ENCODE data around the gene DAZAP1. TPM values are rescaled to one million over a fixed set of nuclear protein-coding genes. Genes with fewer than 3 reads are reported as not detected.

The DAZAP1 gene
- total RNA-seq, 4 donors from 2014 or later, result 1.2 to 102 (median 23.8) TPM

GRCh38 chr19:1395194-1396018 lies 12.0 kb upstream of the DAZAP1 start:
- intact Hi-C loops (cut with DNase I; ENCODE audit: low total_unique reads), result no loop called here
- Histone ChIP-seq H3K4me1 (peaks cover 0 to 8% of the 10 kb centered on the region in 2 donors), H3K36me3 (no peaks in the 10 kb centered on the region), H3K4me3 (no peak overlapping the region), H3K9me3 (no peaks in the 10 kb centered on the region), H3K27ac (no peak overlapping the region), H3K27me3 (no peaks in the 10 kb centered on the region)
- DNase-seq, result no peak
- no peak for TF ChIP-seq CTCF (IDR thresholded peaks at IDR 0.05)
- TF ChIP-seq POLR2A (IDR thresholded peaks at IDR 0.05), result no peak

- H3K27ac ChIP-seq, result no peak overlapping the region
- peaks cover 0 to 16% of the 10 kb centered on the region in 2 donors for H3K4me1 ChIP-seq
- no peaks in the 10 kb centered on the region for H3K9me3 ChIP-seq
- no peaks in the 10 kb centered on the region for H3K36me3 ChIP-seq
- intact Hi-C loops (cut with DNase I; ENCODE audit: low total_unique reads), result no loop called here
- DNase-seq, result no peak
- no peak overlapping the region for H3K4me3 ChIP-seq
- TF ChIP-seq POLR2A (IDR thresholded peaks at IDR 0.05) (no peak), CTCF (IDR thresholded peaks at IDR 0.05) (no peak)
- H3K27me3 ChIP-seq, result no peaks in the 10 kb centered on the region
Observed at GRCh38 chr19:1396019-1396767, 11.2 kb upstream of the DAZAP1 start.

- TF ChIP-seq CTCF (IDR thresholded peaks at IDR 0.05), result no peak
- no peak for TF ChIP-seq POLR2A (IDR thresholded peaks at IDR 0.05)
- peaks cover 0 to 22% of the 10 kb centered on the region in 2 donors for H3K4me1 ChIP-seq
- no peak overlapping the region for H3K4me3 ChIP-seq
- DNase-seq, result no peak
- no peaks in the 10 kb centered on the region for H3K27me3 ChIP-seq
- H3K9me3 ChIP-seq, result no peaks in the 10 kb centered on the region
- no peak overlapping the region for H3K27ac ChIP-seq
- intact Hi-C loops (cut with DNase I; ENCODE audit: low total_unique reads), result no loop called here
- no peaks in the 10 kb centered on the region for H3K36me3 ChIP-seq
Observed at GRCh38 chr19:1396768-1397679, 10.4 kb upstream of the DAZAP1 start.

- Histone ChIP-seq H3K9me3 (no peaks in the 10 kb centered on the region), H3K27ac (no peak overlapping the region), H3K4me3 (no peak overlapping the region), H3K27me3 (no peaks in the 10 kb centered on the region), H3K36me3 (no peaks in the 10 kb centered on the region), H3K4me1 (peaks cover 0 to 22% of the 10 kb centered on the region in 2 donors)
- intact Hi-C loops (cut with DNase I; ENCODE audit: low total_unique reads), result no loop called here
- TF ChIP-seq CTCF (IDR thresholded peaks at IDR 0.05) (no peak), POLR2A (IDR thresholded peaks at IDR 0.05) (no peak)
- DNase-seq, result no peak
Observed at GRCh38 chr19:1397838-1398237, 9.5 kb upstream of the DAZAP1 start.
